ENCODE measurements around the gene CDK11A.
"Not testable (repeated sequence)": the region's sequence is repeated elsewhere in the genome, so short reads cannot be mapped to it uniquely, and the experiment has no call there.

The CDK11A gene

DNA sequence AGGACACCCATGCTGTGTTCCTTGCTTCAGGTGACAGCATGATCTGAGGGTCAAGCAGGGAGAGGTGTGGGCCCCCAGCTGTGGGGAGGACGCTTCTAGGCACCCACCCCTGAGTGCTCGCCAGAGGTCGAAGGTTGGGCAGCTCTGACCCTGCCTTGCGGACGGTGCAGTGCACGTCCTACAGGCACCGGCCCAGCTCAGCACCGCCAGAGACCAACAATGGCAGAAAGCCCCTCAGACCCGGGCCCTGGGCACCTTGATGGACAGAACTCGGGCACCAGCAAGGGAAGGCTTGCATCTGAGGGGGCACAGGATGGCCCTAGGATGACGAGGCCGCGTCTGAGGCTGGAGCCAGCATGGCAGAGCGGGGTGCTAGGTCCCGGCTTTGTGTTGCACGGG lies 29.4 kb upstream of the CDK11A start:
- no peak for DNase-seq

GRCh38 chr1:1752636-1753606 lies 28.8 kb upstream of the CDK11A start:
- DNase-seq: no peak

DNA sequence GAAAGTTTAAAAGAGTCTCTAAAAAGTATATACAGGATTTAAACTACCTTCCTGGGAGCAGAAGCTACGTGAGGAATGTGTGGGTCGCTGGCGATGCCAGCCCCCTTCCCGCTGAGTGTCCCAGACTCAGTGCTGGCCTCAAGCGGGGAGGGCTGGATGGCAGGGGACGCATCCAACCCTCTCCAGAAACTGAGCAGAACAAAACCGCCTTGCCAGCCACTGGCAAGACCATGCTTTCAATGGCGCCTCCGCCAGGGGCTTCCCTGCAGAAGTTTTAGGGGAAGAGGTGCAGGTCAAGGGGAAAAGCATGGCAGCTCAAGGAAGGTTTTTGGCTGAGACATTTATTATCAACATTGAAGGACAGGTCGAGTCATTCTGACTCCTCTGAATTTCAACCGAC lies 28.0 kb upstream of the CDK11A start:
- DNase-seq: no peak

GRCh38 chr1:1749941-1750340 lies 25.8 kb upstream of the CDK11A start:
- not testable (repeated sequence) for DNase-seq

DNA sequence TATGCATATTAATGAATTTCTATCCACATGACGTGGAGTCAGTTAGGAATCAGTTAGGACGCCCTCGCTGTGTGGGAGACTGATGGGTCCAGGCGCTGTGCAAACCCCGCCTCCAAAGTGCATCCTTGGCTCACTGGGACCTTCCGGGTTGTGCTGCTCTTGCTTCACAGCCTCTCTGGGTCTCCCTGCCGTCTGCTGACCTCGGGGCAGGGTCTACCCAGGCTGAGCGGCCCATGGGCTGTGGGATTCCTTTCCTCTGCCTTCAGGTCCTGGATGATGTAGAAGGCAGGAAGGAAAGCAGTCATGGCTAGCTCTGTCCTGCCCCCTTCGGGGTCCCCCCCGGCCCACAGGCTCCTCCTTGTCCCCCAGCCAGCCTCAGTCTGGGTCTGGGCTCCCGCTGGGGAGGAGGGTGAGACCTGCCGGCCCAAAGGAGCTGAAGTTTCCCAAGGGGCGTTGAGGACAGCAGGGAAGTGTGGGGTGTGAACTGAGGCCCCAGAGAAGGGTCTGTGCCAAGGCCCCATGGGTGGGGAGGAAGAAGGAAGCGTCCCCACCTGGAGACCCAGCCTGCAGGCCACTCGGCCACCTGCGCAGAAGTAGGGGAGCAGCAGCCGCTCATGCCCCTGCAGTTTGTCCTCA lies 24.6 kb upstream of the CDK11A start:
- DNase-seq: no peak

GRCh38 chr1:1746566-1746909 lies 22.4 kb upstream of the CDK11A start:
- not testable (repeated sequence) for DNase-seq

- DNase-seq: peak; percentile 64
These were observed 21.8 kb upstream of the CDK11A start for GRCh38 chr1:1745651-1746565.

DNA sequence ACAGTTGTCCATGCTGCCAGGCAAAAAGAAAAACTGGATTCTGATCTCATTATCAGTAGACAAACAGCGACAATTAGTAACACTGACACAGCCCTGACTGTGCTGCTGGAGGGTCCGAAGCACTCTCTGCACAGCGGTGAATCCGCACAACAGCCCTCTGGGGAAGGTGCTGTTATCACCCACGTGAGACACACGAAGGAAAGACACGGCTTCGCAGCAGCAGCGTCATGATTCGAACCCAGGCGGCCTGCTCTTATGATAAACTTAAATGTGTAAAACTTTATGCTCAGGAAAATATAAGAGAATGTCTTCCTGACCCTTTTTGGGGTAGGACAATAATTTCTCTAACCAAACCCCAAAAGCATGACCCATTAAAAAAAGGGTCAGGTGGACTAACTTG lies 18.4 kb upstream of the CDK11A start:
- not testable (repeated sequence) for DNase-seq

DNA sequence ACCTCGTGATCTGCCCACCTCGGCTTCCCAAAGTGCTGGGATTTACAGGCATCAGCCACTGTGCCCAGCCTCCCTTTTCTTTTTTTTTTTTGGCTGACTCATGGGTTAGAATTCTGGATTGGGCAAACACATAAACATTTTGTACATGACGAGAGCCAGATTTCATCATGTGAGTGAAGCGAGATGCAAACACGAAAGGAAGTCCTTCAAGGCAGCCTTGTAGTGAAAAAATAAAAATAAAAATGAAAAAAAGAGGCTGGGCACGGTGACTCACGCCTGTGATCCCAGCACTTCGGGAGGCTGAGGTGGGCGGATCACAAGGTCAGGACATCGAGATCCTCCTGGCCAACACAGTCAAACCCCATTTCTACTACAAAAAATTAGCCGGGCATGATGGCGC lies 16.9 kb upstream of the CDK11A start:
- peak; percentile 94 for DNase-seq

GRCh38 chr1:1738799-1739337 lies 14.7 kb upstream of the CDK11A start:
- not testable (repeated sequence) for DNase-seq

DNA sequence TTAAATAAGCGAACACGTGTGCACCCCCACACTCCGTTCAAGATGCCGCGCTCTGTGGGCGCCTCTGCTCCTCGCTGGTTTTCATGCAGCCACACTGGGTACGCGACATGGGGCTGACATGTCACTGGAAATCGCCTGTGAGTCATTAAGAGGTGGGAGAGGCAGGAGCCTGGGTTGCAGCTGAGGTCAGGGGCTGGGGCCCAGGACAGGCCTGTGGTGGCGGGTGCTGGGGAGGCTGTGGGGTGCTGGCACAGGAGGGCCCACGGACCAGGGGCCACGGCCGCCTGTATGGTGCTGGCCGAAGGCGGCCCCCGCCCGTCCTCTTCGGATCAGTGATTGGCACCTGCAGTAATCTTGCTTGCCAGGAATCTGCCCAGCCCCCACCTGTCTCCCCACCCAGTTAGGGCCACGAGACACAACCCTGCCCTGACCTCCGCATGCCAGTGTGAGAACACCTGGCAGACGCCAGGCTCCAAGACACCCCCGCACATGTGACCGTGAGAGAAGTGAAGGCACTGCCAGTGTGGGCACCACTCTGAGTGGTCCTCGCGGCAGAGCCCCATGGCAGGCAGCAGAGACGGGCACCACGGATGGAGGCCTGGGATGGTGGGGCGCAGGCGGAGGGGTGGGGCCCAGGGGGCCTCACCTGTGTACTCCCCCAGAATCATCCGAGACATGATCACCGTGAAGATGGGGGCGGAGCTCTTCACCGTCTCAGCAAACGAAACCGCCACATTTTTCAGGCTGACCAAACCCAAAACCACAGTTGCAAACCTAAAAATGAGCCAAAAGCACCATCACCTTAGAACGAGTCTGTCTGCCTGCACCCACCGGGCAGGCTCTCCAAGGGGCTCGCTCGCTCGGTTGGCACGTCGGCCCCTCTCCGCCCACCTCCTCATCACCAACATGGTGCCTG lies 13.8 kb upstream of the CDK11A start:
- not testable (repeated sequence) for DNase-seq

- no peak for DNase-seq
These were observed 8.2 kb upstream of the CDK11A start for GRCh38 chr1:1732381-1732780.

- no peak for DNase-seq
These were observed 6.7 kb upstream of the CDK11A start for GRCh38 chr1:1730870-1731269.

- DNase-seq: not testable (repeated sequence)
These were observed 6.1 kb upstream of the CDK11A start for GRCh38 chr1:1730230-1730629.

GRCh38 chr1:1729116-1729816 lies 5.1 kb upstream of the CDK11A start:
- DNase-seq: not testable (repeated sequence)

DNA sequence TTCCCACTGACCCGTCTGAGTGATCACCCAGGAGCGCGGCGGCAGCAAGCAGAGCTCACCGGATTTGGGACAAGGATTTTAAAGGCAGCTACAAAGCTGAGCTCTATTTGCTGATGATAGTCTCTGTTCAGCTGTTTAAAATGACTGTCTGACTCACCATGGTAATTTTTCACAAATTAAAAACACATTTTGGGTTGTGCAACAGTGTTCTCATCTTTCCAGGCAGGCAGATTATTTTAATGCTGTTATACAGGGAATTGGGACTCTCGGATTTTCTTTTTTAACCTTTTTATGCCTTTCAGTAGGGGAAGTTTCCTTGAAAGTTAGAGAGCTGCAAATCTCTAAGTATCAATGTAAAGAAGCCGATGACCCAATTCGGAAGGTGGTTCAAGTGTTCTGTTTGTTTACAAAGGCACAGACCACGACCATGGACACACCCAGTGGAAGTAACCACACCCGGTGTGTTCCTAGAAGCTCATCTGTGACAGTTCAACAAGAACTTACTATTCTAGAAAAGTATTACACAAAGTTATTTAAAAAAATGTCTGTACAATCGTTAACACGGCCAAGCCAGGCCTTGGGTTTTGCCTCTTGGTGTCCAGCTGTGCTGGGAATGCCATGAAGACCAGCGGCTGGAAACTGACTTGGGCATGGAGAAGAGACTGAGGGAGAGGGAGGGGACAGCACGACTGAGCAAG lies 4.3 kb upstream of the CDK11A start:
- not testable (repeated sequence) for DNase-seq

DNA sequence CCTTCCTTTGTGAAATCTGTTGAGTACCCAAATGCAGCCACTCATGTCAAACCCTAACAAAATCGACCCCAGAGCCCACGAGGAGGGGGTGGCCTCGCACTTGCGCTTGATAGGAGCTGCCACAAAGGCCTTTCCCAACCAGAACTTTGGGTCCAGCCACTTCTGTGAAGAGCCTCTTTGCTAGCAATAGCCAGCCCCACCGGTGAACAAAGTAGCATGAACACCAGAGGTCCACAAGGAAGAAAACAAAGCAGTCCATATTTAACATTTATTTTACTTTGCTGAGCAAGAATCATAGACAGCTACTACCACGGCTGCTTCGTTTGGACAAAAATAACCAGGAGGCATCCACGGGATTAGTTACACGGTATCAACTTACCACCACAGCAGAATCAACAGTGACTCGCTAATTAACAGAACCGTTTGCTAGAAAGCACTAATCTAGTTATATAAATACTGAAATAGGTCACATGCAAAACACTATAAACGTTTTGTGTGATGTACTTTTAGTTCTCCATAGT lies 3.0 kb upstream of the CDK11A start:
- DNase-seq: not testable (repeated sequence)

DNA sequence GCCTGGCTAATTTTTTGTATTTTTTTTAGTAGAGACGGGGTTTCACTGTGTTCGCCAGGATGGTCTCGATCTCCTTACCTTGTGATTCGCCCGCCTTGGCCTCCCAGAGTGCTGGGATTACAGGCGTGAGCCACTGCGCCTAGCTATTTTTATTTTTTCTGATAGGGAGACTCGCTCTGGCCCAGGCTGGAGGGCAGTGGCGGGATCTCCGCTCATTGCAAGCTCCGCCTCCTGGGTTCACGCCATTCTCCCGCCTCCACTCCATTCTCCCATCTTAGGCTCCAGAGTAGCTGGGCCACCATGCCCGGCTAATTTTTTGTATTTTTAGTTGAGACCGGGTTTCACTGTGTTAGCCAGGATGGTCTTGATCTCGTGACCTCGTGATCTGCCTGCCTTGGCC lies 1.9 kb upstream of the CDK11A start:
- not testable (repeated sequence) for DNase-seq

DNA sequence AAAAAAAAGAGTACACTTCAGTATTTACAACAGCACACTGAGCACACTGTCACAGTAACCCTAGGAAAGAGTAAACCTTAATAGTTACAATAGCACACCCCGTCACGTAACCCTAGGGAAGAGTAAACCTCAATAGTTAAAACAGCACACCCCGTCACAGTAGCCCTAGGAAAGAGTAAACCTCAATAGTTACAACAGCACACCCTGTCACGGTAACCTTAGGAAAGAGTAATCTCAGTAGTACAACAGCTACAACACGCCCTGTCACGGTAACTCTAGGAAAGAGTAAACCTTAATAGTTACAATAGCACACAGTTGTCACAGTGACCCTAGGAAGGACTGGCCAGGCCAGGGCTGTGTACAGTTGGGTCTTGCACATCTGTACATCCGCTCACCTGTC lies 3.0 kb downstream of the CDK11A start:
- DNase-seq: no peak

Data from inflammatory macrophage treated with lipopolysaccharide for 4 hours (primary cell).